Upper lobe of left lung (tissue), 4 donors: ENCODE measurements around the gene TMPRSS6.

ENCODE experiments used
- EP300 ChIP-seq, 4 donors: sonication (generic); formaldehyde crosslinking; IDR thresholded peaks; one replicate each; pipeline ENCODE4 v1.5.1; 2017; ENCODE audit warnings: antibody characterized with exemption in 4 of 4, control low read depth in 2 of 4
- POLR2A ChIP-seq, 4 donors: fragments of 450-650 bp; IDR thresholded peaks; one replicate each; pipeline ENCODE4 v1.5.1; 2016 to 2017; ENCODE audit warnings: antibody characterized with exemption in 4 of 4, mild to moderate bottlenecking in 2 of 4
- POLR2AphosphoS5 ChIP-seq, 2 donors: sonication (generic); formaldehyde crosslinking; IDR thresholded peaks; one replicate each; pipeline ENCODE4 v1.5.1; 2017; ENCODE audit warnings: antibody characterized with exemption in 2 of 2
- TF ChIP-seq, protein P1 (sequence below), 6 experiments: fragments of 450-650 bp in 4 of 6; fragments of 200-600 bp in 2 of 6; sonication (generic) in 2 of 6; IDR thresholded peaks; one replicate each; pipeline ENCODE4 v1.5.1; 2016 to 2019; ENCODE audit warnings: antibody characterized with exemption in 6 of 6

DNA sequence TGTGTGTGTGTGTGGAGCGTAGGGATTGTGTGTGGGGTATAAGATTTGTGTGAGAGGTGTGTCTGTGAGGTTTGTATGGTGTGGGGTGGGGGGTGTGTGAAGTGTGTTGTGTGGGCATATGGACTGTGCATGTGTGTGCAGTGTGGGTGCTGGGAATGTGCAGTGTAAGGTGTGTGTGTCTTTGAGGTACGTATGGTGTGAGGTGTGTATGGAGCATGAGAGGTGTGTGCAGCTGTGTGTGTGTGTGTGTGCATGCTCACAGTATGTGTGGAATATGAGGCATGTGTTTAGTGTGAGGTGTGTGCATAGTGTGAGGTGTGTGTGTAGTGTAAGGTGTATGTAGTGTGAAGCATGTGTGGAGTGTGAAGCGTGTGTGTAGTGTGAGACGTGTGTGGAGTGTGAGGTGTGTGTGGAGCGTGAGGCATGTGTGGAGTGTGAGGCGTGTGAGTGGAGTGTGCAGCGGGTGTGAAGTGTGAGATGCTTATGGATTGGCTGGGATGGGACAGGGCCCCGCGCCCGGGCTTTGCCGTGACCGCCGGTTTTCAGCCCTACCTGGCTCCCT, 1.7 kb upstream of the TMPRSS6 start:
- TF ChIP-seq, protein P1, sequence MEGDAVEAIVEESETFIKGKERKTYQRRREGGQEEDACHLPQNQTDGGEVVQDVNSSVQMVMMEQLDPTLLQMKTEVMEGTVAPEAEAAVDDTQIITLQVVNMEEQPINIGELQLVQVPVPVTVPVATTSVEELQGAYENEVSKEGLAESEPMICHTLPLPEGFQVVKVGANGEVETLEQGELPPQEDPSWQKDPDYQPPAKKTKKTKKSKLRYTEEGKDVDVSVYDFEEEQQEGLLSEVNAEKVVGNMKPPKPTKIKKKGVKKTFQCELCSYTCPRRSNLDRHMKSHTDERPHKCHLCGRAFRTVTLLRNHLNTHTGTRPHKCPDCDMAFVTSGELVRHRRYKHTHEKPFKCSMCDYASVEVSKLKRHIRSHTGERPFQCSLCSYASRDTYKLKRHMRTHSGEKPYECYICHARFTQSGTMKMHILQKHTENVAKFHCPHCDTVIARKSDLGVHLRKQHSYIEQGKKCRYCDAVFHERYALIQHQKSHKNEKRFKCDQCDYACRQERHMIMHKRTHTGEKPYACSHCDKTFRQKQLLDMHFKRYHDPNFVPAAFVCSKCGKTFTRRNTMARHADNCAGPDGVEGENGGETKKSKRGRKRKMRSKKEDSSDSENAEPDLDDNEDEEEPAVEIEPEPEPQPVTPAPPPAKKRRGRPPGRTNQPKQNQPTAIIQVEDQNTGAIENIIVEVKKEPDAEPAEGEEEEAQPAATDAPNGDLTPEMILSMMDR (IDR thresholded peaks at IDR 0.05) = no peak
- TF ChIP-seq POLR2AphosphoS5 (IDR thresholded peaks at IDR 0.05) (no peak), EP300 (IDR thresholded peaks at IDR 0.05) (no peak), POLR2A (IDR thresholded peaks at IDR 0.05) (no peak)
